ENCODE data around the gene ENOPH1.

- TF ChIP-seq POLR2A (IDR thresholded peaks at IDR 0.05; ENCODE audit: extremely low read depth, insufficient read length), result no peak
- TF ChIP-seq CTCF (IDR thresholded peaks at IDR 0.05; ENCODE audit: low read depth, low read length), result no peak
- TF ChIP-seq, protein P1, sequence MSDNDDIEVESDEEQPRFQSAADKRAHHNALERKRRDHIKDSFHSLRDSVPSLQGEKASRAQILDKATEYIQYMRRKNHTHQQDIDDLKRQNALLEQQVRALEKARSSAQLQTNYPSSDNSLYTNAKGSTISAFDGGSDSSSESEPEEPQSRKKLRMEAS (IDR thresholded peaks at IDR 0.05; ENCODE audit: low read depth, low read length), result no peak
Observed at GRCh38 chr4:82425478-82425877, 4.9 kb upstream of the ENOPH1 start.
